Astrocyte of the spinal cord (primary cell): ENCODE measurements around the gene RBM12.
A peak's percentile ranks its signal among the peaks of the same experiment; 100 is the strongest.
"Not testable (repeated sequence)": the region's sequence is repeated elsewhere in the genome, so short reads cannot be mapped to it uniquely, and the experiment has no call there.

Source experiments
- DNase-seq: peaks from one replicate; pipeline ENCODE4 v3.0.0; 2011; ENCODE audit warnings: low read depth, low spot score
- H3K4me3 ChIP-seq: 2 replicates; pipeline ENCODE4 v1.5.1; 2011; ENCODE audit warnings: low read depth, mild to moderate bottlenecking, low read length, moderate library complexity
- in situ Hi-C: cut with HindIII; loops from 2 replicates; pipeline ENCODE4 v1.10.0; 2017; ENCODE audit warnings: low sequenced_read_pairs
- TF ChIP-seq, protein P1 (sequence below): IDR thresholded peaks from 2 replicates; pipeline ENCODE4 v1.5.1; 2012; ENCODE audit warnings: low read depth, mild to moderate bottlenecking, low read length, inconsistent platforms

RBM12 gene, protein sequence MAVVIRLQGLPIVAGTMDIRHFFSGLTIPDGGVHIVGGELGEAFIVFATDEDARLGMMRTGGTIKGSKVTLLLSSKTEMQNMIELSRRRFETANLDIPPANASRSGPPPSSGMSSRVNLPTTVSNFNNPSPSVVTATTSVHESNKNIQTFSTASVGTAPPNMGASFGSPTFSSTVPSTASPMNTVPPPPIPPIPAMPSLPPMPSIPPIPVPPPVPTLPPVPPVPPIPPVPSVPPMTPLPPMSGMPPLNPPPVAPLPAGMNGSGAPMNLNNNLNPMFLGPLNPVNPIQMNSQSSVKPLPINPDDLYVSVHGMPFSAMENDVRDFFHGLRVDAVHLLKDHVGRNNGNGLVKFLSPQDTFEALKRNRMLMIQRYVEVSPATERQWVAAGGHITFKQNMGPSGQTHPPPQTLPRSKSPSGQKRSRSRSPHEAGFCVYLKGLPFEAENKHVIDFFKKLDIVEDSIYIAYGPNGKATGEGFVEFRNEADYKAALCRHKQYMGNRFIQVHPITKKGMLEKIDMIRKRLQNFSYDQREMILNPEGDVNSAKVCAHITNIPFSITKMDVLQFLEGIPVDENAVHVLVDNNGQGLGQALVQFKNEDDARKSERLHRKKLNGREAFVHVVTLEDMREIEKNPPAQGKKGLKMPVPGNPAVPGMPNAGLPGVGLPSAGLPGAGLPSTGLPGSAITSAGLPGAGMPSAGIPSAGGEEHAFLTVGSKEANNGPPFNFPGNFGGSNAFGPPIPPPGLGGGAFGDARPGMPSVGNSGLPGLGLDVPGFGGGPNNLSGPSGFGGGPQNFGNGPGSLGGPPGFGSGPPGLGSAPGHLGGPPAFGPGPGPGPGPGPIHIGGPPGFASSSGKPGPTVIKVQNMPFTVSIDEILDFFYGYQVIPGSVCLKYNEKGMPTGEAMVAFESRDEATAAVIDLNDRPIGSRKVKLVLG

DNA sequence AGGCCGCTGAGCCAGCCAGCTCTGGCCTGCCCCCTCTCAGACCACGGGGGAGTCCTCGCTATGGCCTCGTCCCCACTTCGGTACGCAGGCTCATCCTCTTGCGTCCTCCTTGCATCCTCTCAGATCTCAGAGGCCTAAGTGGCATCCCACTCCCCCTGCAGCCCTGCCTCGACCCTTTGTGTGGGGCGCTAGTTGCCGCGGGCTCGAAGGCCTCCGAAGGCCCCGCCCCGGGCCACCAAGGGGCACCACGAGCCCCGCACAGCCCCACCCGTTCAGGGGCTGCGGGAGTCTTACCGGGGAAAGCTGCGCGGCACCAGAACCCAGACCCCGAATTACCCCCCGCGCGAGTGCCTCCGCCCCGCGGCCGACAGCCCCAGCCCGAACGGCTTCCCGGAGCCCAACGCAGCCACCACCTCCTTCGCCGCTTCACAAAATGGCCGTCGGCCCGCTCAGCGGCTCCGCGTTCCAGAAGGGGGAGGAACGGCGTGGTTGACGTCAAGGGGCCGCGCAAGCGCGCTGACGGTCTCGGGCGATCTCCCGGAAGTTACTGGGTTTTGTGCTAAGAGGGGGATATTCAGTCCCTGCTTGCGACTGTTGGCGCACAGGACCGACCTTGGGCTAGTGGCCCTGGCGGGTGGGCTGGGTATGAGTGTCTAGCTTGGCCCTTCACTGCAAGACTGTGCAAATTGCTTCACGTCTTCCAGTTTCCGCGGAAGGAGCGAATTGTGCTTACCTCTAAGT is at the start of gene RBM12, which contains the start of gene CPNE1:
RBM12 (minus strand) TSS at position 435 of the 741 bp plus-strand sequence. CDS start 9,578 bp downstream, outside the sequence.
CPNE1 (minus strand) TSS at position 435 of the 741 bp plus-strand sequence. CDS start 31,977 bp downstream, outside the sequence.
- H3K4me3 ChIP-seq = peak within 1 kb of the TSS; percentile 89
- in situ Hi-C loops = no loop called here
- DNase-seq = peak; percentile 93
- TF ChIP-seq, protein P1, sequence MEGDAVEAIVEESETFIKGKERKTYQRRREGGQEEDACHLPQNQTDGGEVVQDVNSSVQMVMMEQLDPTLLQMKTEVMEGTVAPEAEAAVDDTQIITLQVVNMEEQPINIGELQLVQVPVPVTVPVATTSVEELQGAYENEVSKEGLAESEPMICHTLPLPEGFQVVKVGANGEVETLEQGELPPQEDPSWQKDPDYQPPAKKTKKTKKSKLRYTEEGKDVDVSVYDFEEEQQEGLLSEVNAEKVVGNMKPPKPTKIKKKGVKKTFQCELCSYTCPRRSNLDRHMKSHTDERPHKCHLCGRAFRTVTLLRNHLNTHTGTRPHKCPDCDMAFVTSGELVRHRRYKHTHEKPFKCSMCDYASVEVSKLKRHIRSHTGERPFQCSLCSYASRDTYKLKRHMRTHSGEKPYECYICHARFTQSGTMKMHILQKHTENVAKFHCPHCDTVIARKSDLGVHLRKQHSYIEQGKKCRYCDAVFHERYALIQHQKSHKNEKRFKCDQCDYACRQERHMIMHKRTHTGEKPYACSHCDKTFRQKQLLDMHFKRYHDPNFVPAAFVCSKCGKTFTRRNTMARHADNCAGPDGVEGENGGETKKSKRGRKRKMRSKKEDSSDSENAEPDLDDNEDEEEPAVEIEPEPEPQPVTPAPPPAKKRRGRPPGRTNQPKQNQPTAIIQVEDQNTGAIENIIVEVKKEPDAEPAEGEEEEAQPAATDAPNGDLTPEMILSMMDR = no peak

DNA sequence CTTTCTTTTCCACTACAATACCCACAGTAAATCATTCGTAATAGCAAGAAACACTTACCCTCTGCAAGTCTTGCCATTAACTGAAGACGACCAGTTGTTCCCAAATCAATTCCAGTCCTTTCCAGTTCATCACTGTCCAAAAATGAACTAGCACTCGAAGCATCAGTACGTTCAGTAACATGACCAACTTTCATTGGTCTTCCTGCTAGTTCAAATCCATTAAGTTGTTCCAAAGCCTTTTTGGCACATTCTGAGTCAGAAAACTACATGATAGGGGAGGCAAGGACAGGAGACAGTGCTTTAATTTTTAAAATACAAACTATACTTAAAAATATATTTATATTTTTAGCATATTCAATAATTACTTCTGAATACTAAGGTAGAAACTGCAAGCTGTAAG is 49.4 kb upstream of the RBM12 start:
- DNase-seq = no peak
- no peak overlapping the region for H3K4me3 ChIP-seq
- TF ChIP-seq, protein P1 = no peak
- in situ Hi-C loops = no loop called here

DNA sequence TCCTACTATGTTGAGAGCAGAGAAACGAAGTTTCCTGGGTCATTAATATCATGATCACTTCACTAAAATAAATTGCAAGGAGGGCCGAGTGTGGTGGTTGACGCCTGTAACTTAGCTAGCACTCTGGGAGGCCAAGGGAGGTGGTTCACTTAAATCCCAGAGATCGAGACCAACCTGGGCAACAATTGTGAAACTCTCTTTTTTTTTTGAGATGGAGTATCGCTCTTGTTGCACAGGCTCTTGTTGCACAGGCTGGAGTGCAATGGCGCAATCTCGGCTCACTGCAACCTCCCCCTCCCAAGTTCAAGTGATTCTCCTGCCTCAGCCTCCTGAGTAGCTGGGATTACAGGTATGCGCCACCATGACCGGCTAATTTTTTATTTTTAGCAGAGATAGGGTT is 48.4 kb upstream of the RBM12 start:
- H3K4me3 ChIP-seq, in situ Hi-C loops, DNase-seq: not testable (repeated sequence)

DNA sequence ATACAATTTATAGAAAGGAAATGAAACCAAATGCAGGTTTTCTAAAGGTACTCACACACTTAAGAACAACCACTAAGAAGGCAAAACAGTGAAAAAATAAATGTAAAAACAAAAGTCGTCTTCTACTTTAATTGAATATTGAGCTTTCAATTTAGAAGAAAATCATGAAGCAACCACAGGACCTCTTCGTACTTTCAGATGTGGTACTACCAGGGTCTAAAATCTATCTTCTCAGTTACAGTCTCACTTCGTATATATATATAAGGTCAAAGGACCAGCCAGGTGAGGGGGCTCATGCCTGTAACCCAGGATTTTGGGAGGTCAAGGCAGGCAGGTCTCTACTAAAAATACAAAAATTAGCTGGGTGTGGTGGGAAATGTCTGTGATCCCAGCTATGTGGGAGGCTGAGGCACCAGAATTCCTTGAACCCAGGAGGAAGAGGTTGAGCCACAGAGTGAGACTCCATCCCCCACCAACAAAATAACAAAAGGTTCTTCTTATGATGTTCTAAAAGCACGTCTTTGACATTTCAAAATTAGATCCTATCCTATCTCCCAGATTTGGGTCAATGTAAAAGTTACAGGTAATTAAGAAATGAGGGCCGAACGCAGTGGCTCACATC is 47.0 kb upstream of the RBM12 start:
- in situ Hi-C loops = no loop called here
- H3K4me3 ChIP-seq = no peak overlapping the region
- TF ChIP-seq, protein P1 = no peak
- no peak for DNase-seq

DNA sequence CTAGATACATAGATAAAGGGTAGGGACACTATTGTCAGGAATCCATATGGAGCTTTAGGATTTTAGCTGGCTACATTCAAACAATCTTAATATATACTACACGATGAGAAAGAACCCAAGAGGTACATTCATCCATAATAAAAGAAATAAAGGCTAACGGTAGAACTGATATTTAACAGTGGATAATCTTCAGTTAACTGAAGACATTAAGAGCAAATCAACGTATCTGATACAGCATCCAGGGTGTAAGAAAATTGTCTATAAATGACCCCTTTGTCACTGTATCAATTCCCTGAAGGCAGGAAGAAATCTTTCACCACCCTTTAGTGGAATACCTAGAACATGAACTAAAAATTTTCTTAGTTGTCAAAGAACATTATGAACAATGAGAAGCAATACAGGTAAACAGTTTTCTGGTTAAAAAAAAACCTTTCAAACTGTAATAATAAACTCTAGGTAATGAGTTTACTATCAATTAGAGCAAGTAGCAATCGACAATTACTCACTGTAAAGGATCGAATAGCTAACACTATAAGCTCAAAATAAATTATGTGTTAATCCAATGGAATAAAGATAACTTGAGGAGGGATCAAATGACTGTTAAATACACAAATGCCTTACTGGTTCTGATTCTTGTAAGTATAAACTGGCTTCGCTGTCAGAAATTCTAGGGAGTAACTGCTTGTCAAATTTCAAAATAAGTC is 46.3 kb upstream of the RBM12 start:
- DNase-seq = no peak
- in situ Hi-C loops = no loop called here
- H3K4me3 ChIP-seq = no peak overlapping the region
- TF ChIP-seq, protein P1 = no peak

DNA sequence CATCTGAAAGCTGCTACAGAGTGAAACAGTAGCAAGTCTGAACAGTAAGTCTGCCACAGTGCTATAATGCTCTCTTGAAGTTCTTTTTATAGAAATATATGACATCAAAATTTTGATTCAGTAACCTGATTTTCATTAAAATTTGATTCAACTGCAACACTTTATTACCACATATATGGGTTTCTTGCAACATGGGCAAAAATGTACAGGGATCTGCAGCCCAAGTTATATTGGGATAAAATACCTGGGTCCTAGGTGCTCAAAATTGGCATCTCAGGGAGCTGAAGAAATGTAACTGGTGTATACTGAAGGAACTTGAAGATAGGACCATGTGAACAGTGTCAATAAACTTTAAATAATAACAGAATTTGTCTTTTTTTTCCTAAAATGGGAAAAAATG is 45.3 kb upstream of the RBM12 start:
- TF ChIP-seq, protein P1 = no peak
- in situ Hi-C loops = no loop called here
- H3K4me3 ChIP-seq = no peak overlapping the region
- no peak for DNase-seq
